GM08714 (cell line): Measurements from ENCODE around the gene NGB.
"Not testable (repeated sequence)": the region's sequence is repeated elsewhere in the genome, so short reads cannot be mapped to it uniquely, and the experiment has no call there.

Experiments
- H3K4me3 ChIP-seq: fragments of 200-500 bp; sonication (Bioruptor generic); 2 replicates; pipeline ENCODE4 v1.5.1; 2014; ENCODE audit warnings: mild to moderate bottlenecking, low read length, inconsistent platforms
- ZNF274 ChIP-seq: IDR thresholded peaks from 2 replicates; pipeline ENCODE4 v1.6.1; 2012; ENCODE audit warnings: mild to moderate bottlenecking, low read depth, low read length

NGB gene, protein sequence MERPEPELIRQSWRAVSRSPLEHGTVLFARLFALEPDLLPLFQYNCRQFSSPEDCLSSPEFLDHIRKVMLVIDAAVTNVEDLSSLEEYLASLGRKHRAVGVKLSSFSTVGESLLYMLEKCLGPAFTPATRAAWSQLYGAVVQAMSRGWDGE

DNA sequence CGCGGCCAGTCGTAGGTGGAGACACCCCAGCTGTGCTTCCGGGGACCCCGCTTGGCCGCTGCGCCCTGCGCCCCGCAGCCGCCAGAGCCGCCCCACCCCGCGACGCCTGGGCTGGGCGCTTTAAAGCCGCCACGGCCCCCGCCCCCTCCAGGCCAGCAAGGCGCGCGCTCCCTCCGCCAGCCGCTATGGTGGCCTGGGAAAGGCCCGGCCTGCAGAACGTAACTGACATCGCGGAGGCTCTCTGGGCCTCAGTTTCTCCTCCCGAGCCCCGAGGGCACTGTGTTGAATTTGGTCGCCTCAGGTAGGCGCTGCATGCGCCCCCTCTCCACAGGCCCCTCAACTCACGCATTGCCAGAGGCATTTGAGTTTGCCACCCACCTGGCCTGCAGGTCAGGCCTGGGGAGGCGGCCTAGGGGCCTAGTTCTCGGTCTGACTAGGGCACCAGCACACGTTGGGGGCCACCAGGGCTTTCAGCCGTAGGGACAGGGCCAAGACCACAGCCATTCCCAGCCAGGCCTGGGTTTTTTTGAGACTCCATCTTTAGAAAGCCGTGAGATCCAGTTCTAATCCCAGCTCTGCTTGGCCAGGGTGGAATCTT, at the start of gene NGB:
TSS of gene NGB (minus strand) at position 94 of the 598 bp plus-strand sequence. CDS start 269 bp downstream, outside the sequence.
- no peak within 1 kb of the TSS for H3K4me3 ChIP-seq
- no peak for TF ChIP-seq ZNF274

DNA sequence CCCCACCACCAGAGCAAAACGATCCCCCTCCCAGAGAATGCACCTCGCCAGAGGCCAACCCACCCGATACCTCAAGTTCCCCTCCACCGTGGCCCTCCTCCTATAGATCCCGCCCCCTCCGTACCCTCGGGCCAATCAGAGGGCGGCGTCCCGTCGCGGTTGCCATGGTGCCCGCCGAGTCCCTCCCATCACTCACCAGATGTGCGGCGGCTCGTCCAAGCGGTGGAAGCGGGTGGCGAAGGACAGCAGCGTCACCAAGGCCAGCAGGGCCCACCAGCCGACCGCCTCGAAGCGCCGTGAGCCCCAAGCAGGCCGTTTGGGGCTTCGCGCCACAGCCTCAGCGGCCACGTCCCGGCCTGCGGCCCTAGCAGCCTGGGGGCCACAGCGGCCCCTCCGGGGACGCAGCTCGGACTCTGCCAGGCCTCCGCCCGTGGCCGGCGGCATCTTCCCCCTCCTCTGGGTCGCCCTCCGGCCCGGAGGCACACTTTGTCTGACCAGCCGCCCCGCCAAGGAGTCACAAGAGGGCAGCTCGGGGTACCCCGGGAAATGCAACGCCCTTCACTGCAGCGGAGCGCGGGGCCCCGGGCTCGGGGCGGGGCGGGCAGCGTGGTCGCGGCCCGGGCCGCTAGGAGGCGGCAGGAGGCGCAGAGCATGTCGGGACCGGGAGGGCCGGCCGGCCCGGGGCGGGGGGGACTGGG, 49.4 kb upstream of the NGB start, which contains the start of gene POMT2:
TSS of gene POMT2 (minus strand) at position 646 of the 698 bp plus-strand sequence. CDS start at position 444, 202 bp downstream.
- TF ChIP-seq ZNF274 = no peak
- H3K4me3 ChIP-seq = peak within 1 kb of the TSS; percentile 97

DNA sequence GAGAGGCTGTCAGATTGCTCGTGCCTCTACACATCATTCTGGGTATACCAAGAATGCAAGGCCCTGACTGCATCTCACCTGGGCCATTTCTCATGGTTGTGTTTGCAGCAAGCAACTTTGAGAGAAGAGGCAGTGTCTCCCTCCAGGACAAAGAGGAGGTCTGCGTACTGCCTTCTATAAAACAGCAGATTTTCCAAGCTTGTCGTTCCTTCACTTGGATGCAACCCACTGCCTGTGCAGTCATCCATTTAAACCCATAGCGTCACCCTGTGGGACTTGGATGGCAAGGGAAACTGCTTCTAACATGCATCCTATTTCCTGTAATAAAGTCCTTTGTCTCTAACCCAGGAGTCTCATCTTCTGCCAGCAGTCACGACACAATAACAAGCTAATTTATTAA, 48.4 kb upstream of the NGB start:
- no peak for TF ChIP-seq ZNF274
- H3K4me3 ChIP-seq = no peak overlapping the region; the same call in 1 of the 2 replicates

DNA sequence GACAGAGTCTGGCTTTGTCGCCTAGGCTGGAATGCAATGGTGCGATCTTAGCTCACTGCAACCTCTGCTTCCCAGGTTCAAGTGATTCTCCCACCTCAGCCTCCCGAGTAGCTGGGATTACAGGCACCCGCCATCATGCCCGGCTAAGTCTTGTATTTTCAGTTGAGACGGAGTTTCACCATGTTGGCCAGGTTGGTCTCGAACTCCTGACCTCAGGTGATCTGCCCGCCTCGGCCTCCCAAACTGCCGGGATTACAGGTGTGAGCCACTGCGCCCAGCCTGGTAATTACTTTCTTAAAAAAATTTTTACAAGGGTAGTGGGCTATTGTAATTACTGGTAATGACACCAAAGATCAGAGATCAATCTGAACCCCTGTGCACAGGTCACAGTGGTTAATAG, 47.8 kb upstream of the NGB start:
- H3K4me3 ChIP-seq = not testable (repeated sequence)

DNA sequence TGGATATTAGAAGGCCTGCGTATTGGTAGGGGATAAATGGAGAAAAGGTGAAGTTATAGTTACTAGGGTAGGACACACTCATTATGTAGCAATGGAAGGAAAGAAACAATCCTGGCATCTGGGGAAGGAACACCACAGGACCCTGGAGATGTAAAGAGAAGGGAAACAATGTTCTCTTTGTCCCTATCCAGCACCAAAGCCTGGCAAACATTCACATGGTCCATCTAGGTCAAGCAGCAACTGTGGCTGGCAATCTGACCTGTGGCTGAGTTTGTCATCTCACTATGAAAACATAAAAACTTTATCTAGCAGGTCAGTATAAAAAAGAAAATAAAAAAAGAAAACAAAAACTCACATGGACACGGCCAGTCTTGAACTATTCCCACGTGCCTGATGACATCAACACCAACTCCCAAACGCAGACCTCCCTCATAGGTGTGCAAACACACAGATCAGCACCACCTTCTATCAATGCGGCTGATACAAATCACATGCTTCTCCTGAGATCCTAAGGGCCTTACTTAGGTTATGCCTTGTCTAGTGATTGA, 47.1 kb upstream of the NGB start:
- no peak overlapping the region for H3K4me3 ChIP-seq
- no peak for TF ChIP-seq ZNF274

DNA sequence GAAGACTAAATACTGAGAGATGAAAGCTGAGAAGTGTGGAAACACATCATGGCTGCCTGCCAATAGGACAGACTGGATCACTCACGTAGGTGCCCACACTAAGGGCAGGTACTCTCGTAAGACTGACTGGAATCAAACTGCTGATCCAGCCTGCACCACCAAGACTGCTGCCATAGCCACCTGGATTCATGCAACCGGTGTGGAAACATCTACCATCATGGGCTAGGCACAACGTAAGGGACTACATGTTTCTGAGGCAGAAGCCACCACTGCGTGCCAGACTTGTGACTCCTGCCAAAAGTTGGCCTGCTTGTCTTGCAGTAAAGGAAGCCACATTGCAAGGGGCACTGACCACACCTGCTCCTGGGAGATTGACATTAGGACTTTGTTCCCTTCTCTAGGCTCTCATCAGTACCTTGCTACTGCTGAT, 45.9 kb upstream of the NGB start:
- H3K4me3 ChIP-seq = no peak overlapping the region
- TF ChIP-seq ZNF274 = no peak

DNA sequence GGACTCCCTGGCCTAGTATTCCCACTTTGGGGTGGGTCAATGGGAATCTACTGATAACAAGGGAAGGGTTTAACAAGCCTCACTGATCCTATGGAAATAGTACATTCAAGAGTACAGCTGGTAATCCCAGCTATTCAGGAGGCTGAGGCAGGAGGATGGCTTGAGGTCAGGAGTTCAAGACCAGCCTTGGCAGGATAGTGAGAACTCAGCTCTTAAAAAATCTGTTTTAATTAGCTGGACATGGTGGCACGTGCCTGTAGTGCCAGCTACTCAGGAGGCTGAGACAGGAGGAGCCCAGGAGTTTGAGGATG, 45.1 kb upstream of the NGB start:
- TF ChIP-seq ZNF274 = no peak
- H3K4me3 ChIP-seq = no peak overlapping the region

DNA sequence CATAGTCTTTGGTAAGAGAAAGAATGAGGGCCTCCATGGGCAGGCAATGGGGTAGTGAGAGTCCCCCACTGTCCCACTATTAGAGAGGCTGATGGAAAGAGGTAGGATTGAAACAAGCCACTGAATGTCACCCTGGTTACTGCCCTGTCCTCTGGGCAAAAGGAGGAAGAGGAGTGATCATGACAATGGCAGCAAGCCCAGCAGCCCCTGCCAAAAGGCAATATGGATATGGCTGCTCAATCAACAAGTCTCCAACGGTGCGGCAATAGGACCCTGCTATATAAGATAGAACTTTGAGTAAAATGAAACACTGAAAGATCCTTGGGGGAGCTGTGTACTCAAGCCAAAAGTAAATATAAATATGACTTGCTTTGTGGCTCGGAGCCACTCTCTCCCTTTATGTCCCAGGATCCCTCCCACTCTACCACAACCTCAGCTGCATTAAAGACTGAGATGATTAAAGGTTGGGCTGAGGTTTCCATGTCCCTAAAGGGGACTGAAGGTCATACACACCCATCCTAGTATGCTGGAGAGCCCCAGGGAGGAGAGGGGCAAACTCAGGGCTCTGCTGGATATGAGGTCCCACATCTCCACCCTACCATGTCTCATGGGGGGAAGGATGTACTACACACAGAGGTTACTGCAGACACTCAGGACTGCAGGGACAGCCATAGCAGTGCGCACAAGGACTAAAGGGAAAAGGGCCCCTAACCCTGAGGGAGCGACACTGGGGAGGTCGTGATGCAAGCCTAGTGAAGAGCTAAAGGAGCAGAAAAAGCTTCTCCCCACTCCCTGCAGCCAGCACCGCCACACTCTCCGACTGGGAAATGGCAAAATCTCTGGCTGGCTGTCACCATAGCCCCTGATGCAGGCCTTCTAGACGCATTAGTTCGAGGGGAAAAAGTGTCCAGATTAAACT, 43.8 kb upstream of the NGB start:
- no peak overlapping the region for H3K4me3 ChIP-seq
- TF ChIP-seq ZNF274 = no peak

DNA sequence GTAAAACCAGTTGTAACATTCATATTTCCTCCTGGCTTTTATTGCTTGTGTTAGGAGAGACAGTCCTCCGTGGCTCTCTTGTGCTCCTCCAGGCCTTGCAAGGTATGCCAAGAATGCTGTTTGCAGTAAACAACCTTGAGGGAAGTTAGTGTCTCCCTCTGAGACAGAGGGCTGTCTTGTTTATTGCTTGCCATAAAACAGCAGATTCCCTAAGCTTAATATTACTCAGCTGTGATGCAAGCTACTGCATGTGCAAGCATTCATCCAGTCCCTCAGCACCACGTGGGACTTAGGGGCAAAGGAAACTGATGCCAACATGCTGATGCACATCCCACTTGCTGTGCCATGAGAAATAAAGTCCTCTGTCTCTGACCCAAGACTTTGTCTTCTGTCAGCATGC, 43.0 kb upstream of the NGB start:
- H3K4me3 ChIP-seq = no peak overlapping the region

DNA sequence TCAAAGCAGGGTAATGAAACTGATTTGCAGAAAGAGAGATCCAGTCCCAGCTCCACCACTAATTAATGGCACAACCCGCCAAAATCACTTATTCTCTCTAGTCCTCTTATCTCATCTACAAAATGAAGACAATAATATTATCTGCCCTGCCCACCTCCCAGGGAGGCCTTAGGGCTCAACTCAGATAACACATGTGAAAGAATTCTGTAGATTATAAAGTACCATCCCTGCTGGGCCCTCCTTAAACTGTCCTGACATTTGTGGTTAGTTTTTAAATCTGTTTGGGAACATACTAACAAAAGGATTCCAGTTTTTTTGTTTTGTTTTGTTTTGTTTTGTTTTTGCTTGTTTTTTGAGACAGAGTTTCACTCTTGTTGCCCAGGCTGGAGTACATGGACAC, 42.4 kb upstream of the NGB start:
- no peak for TF ChIP-seq ZNF274
- no peak overlapping the region for H3K4me3 ChIP-seq

More for the DNA sequence above, 43.0 kb upstream of the NGB start:
- TF ChIP-seq ZNF274 = no peak

DNA sequence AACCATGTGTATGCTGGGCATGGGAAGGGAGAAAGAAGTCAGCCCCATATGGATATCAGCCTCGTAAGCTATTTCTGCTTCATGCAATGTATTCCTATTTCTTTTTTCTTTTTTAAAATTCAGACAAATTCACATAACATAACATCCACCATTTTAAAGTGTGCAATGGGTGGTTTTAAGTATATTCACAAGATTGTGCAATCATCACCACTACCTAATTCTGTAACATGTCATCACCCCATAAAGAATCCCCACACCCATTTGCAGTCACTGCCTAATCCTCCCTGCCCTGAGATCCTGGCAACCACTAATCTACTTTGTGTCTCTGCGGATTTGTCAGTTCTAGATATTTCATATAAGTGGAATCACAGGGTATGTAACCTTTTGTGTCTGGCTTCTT, 40.2 kb upstream of the NGB start:
- no peak for TF ChIP-seq ZNF274
- no peak overlapping the region for H3K4me3 ChIP-seq

DNA sequence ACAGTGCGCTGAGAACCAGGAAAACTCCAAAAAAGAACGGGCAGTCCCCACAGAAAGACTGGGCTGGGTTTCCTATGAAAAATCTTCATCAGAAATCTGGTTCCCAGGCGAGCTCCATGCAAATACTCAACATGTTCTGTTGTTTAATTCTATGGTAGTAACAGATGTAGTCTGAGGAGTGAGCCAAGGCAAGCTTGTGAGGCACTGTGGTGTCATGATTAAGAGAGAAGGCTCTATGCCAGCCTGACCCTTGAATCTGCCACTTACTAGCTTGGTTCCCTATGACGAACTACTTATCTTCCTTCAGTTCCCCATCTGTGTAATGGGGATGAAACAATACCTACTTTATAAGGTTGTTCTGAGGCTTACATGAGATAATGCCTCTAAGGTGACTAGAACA, 39.0 kb upstream of the NGB start:
- H3K4me3 ChIP-seq = no peak overlapping the region
- TF ChIP-seq ZNF274 = no peak

DNA sequence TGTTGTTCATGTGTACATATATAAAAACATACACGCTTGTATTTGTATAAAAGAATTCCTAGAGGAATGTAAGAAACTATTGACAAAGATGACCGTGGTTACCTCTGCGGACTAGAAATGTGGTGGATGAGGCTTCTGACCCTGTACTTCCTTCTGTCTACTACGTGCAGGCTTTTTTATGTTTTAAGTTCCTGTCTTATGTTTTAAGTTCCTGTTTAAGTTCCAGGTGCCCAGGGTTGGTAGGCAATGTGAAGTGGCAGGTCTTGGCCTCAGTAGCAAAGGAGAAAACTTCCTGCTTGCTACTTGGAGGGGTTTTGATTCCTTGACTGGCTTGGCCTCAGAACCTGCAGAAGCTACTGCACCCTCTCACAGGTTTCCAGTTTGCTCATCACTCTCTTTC, 38.1 kb upstream of the NGB start:
- no peak for TF ChIP-seq ZNF274
- no peak overlapping the region for H3K4me3 ChIP-seq

DNA sequence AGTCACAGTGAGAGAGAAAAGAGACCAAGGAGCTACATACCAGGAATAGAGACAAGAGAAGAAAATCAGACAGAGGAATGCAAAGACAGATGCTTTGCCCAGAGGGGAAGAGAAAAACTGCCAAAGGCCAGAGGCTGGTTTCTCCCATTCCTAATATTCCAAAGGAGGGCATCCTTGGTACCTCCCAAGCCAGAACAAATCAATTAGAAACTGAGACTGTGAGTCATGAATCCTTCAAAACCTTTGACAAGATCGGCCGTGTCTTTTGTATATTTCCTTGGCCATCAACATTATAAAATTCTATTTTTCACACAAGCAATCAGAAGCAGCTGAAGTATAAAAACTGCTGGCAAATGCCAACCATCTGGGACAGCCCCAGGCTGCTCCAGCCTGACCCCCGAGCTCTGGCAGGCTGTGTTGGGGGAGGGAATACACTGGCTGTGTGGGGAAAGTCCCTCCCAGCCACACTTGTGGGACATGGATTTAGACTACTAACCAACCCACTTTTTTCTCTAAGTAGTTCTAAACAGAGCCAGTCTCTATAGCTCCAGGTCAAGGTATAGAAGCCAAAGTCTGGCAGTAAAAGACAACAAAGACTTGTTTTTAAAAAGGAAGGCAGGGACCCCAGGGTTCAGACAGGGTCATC, 36.0 kb upstream of the NGB start:
- no peak for TF ChIP-seq ZNF274
- no peak overlapping the region for H3K4me3 ChIP-seq

DNA sequence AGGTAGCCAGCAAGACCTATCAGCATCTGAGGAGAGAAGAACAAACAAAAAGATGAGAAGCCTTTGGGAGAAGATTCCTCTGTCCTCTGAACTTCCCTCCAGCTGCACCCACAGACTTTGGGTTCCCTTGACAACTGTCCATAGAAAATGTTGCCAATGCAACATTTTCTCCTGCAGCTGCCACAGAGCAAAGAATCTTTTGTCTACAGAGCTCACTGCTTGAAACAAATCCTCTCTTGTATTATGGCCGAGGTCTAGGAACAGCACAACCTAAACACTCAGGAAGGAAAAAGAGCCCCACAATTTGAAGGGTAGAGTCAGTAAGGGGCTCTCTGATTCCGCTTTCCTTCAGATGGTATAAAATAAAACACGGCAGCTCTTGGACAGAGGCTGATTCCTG, 35.4 kb upstream of the NGB start:
- no peak for TF ChIP-seq ZNF274

More for the DNA sequence above, 35.4 kb upstream of the NGB start:
- H3K4me3 ChIP-seq = no peak overlapping the region
